IMR-90 (cell line): ENCODE data around the gene IGDCC3. TPM values are rescaled to one million over a fixed set of nuclear protein-coding genes. Genes with fewer than 3 reads are reported as not detected.

Source experiments
- ATAC-seq: fragments of 200-7000 bp; cut with Tn5 transposase; 2 replicates; pipeline ENCODE4 v1.9.1; 2020; ENCODE audit warnings: low read depth, mild to moderate bottlenecking, moderate library complexity
- BruUV-seq: library from RNA; stranded (reverse); fragments of 400-500 nt; replicated peaks from 2 replicates; lab custom pipeline; 2021; lab: Mats Ljungman, UMichigan
- CTCF ChIA-PET: fragments of 300-600 bp; formaldehyde crosslinking; extraction: SDS; loops from one replicate; lab custom pipeline; 2021; ENCODE audit warnings: antibody characterized with exemption; lab: Yijun Ruan, JAX
- POLR2A ChIA-PET: fragments of 300-600 bp; sonication (Branson Sonifier 250); formaldehyde crosslinking; loops from one replicate; lab custom pipeline; 2022; ENCODE audit warnings: antibody characterized with exemption; ENCODE audit not compliant: unreplicated experiment; lab: Charles Lee
- DNase-seq: peaks from one replicate; pipeline ENCODE4 v3.0.0; 2013
- H2AFZ ChIP-seq: replicated peaks from 2 replicates; pipeline ENCODE3; 2013; ENCODE audit warnings: low read length, mild to moderate bottlenecking; ENCODE audit not compliant: poor library complexity
- H2AK5ac ChIP-seq: 2 replicates; pipeline ENCODE4 v1.6.1; 2013; ENCODE audit warnings: low read depth, low read length, inconsistent platforms
- H2AK9ac ChIP-seq: replicated peaks from 2 replicates; pipeline ENCODE3; 2013; ENCODE audit warnings: mild to moderate bottlenecking, low read depth, low read length, moderate library complexity; ENCODE audit not compliant: poor library complexity
- H2BK120ac ChIP-seq: 2 replicates; pipeline ENCODE4 v1.6.1; 2013; ENCODE audit warnings: low read depth, low read length, inconsistent platforms
- H2BK15ac ChIP-seq: 3 replicates; pipeline ENCODE4 v1.6.1; 2013; ENCODE audit warnings: low read depth, low read length, inconsistent platforms
- H2BK20ac ChIP-seq: 2 replicates; pipeline ENCODE4 v1.6.1; 2013; ENCODE audit warnings: low read depth, mild to moderate bottlenecking, inconsistent platforms, low read length, moderate library complexity
- H2BK5ac ChIP-seq: 2 replicates; pipeline ENCODE4 v1.6.1; 2013; ENCODE audit warnings: mild to moderate bottlenecking, low read depth, low read length, inconsistent platforms; ENCODE audit not compliant: poor library complexity, severe bottlenecking
- H3K14ac ChIP-seq: replicated peaks from 2 replicates; pipeline ENCODE4 v1.6.1; 2013; ENCODE audit warnings: low read depth, low read length, inconsistent platforms
- H3K18ac ChIP-seq: 2 replicates; pipeline ENCODE4 v1.6.1; 2013; ENCODE audit warnings: low read depth, low read length, control low read depth
- H3K23ac ChIP-seq: 2 replicates; pipeline ENCODE4 v1.6.1; 2013; ENCODE audit warnings: low read depth, low read length, inconsistent platforms
- H3K27ac ChIP-seq: 2 replicates; pipeline ENCODE4 v1.5.1; 2013; ENCODE audit warnings: mild to moderate bottlenecking, control low read depth, low read length; ENCODE audit not compliant: insufficient read depth
- H3K27me3 ChIP-seq: 2 replicates; pipeline ENCODE4 v1.6.1; 2013; ENCODE audit warnings: low read length; ENCODE audit not compliant: control insufficient read depth, insufficient read depth
- H3K36me3 ChIP-seq: 2 replicates; pipeline ENCODE4 v1.6.1; 2013; ENCODE audit warnings: low read length, mixed read lengths; ENCODE audit not compliant: control insufficient read depth, insufficient read depth
- H3K4ac ChIP-seq: 2 replicates; pipeline ENCODE4 v1.6.1; 2013; ENCODE audit warnings: low read depth, low read length, inconsistent platforms
- H3K4me1 ChIP-seq: 2 replicates; pipeline ENCODE4 v1.6.1; 2013; ENCODE audit warnings: low read length, mixed read lengths; ENCODE audit not compliant: control insufficient read depth, insufficient read depth
- H3K4me2 ChIP-seq: 2 replicates; pipeline ENCODE4 v1.6.1; 2013; ENCODE audit warnings: low read depth, mild to moderate bottlenecking, control low read depth, low read length, moderate library complexity
- H3K4me3 ChIP-seq: 2 replicates; pipeline ENCODE4 v1.5.1; 2013; ENCODE audit warnings: low read depth, mild to moderate bottlenecking, control low read depth, low read length, moderate library complexity; ENCODE audit not compliant: insufficient read depth
- H3K56ac ChIP-seq: 2 replicates; pipeline ENCODE4 v1.6.1; 2013; ENCODE audit warnings: low read length, inconsistent platforms; ENCODE audit not compliant: insufficient read depth; ENCODE audit errors: extremely low read depth
- H3K79me1 ChIP-seq, 2 experiments: 2 replicates each; pipeline ENCODE4 v1.6.1; 2013; ENCODE audit warnings: low read length in 2 of 2, inconsistent platforms in 1 of 2, low read depth in 1 of 2
- H3K9ac ChIP-seq: 2 replicates; pipeline ENCODE4 v1.6.1; 2013; ENCODE audit warnings: low read depth, low read length, control low read depth
- H3K9me1 ChIP-seq: 2 replicates; pipeline ENCODE4 v1.6.1; 2013; ENCODE audit warnings: low read length, inconsistent platforms; ENCODE audit not compliant: insufficient read depth
- H3K9me3 ChIP-seq: 2 replicates; pipeline ENCODE4 v1.6.1; 2013; ENCODE audit warnings: low read length; ENCODE audit not compliant: control insufficient read depth, insufficient read depth
- H4K20me1 ChIP-seq: 2 replicates; pipeline ENCODE4 v1.6.1; 2013; ENCODE audit warnings: low read length, inconsistent platforms; ENCODE audit not compliant: insufficient read depth
- H4K5ac ChIP-seq: 2 replicates; pipeline ENCODE4 v1.6.1; 2013; ENCODE audit warnings: mild to moderate bottlenecking, low read depth, low read length, control low read depth
- H4K8ac ChIP-seq, 2 experiments: 2 replicates each; pipeline ENCODE4 v1.6.1; 2013; ENCODE audit warnings: low read depth in 2 of 2, low read length in 2 of 2, control low read depth in 1 of 2, inconsistent platforms in 1 of 2
- H4K91ac ChIP-seq: 2 replicates; pipeline ENCODE4 v1.6.1; 2013; ENCODE audit warnings: low read depth, low read length, inconsistent platforms; ENCODE audit not compliant: insufficient read depth
- CEBPB ChIP-seq: IDR thresholded peaks from 2 replicates; pipeline ENCODE4 v1.6.1; 2012; ENCODE audit warnings: low read depth, low read length, improper control_type of control experiment
- MAFK ChIP-seq: IDR thresholded peaks from 2 replicates; pipeline ENCODE4 v1.6.1; 2012; ENCODE audit warnings: low read depth, low read length, improper control_type of control experiment
- MAZ ChIP-seq: IDR thresholded peaks from 2 replicates; pipeline ENCODE4 v1.6.1; 2012; ENCODE audit warnings: low read depth, mild to moderate bottlenecking, low read length, improper control_type of control experiment, moderate library complexity, borderline replicate concordance
- NFE2L2 ChIP-seq: fragments of 150-350 bp; IDR thresholded peaks from 2 replicates; pipeline ENCODE4 v1.6.1; 2016; ENCODE audit warnings: low read depth, mild to moderate bottlenecking, low read length
- POLR2A ChIP-seq: IDR thresholded peaks from 2 replicates; pipeline ENCODE4 v1.6.1; 2012; ENCODE audit warnings: mild to moderate bottlenecking, low read depth, low read length
- RFX5 ChIP-seq: IDR thresholded peaks from 2 replicates; pipeline ENCODE4 v1.8.0; 2012; ENCODE audit warnings: low read depth, mild to moderate bottlenecking, low read length, moderate library complexity
- WGBS, 2 experiments: methylation state at CpG; one replicate each; pipeline versions ENCODE4 v1.1.5 to v1.1.7; 2013; ENCODE audit warnings: missing lambda C conversion rate in 2 of 2; ENCODE audit not compliant: insufficient read length in 1 of 2; ENCODE audit errors: extremely low coverage in 2 of 2; 5-methylcytosine and 5-hydroxymethylcytosine counted together
- dilution Hi-C: fragments of 300-500 bp; cut with HindIII; formaldehyde crosslinking; loops from one replicate; pipeline ENCODE4 v1.14.3; 2018; ENCODE audit warnings: low sequenced_read_pairs; ENCODE audit not compliant: unreplicated experiment
- in situ Hi-C: fragments of 300-500 bp; cut with MboI; formaldehyde crosslinking; loops from 3 replicates; pipeline ENCODE4 v1.14.3; 2019; ENCODE audit warnings: low sequenced_read_pairs, inconsistent platforms, mixed read lengths
- intact Hi-C: fragments of 100-400 bp; cut with micrococcal nuclease; formaldehyde crosslinking; loops from 2 replicates; pipeline ENCODE4 v1.10.0; 2022
- polyA plus RNA-seq, 3 experiments: library from polyadenylated mRNA; depleted of rRNA; stranded (reverse); fragments of >200 nt; gene quantifications; 2 replicates each; pipeline ENCODE4 v1.2.3, GENCODE V29; 2012; ENCODE audit warnings: low replicate concordance in 1 of 3
- total RNA-seq: library from RNA; depleted of rRNA; stranded (reverse); fragments of >200 nt; gene quantifications from 2 replicates; pipeline ENCODE4 v1.2.3, GENCODE V29; 2012
- TF ChIP-seq, protein P1 (sequence below): fragments of 150-350 bp; IDR thresholded peaks from 2 replicates; pipeline ENCODE4 v1.6.1; 2017; ENCODE audit warnings: mild to moderate bottlenecking, antibody characterized with exemption, low read length, low read depth
- TF ChIP-seq, protein P2 (sequence below): fragments of 150-350 bp; IDR thresholded peaks from 2 replicates; pipeline ENCODE4 v1.6.1; 2016; ENCODE audit warnings: low read depth, mild to moderate bottlenecking, low read length, moderate library complexity, borderline replicate concordance

The IGDCC3 gene
- total and polyA plus RNA-seq, 2 of the 4 experiments (the other 2 are of a cell fraction): 0.18 to 0.19 TPM

DNA sequence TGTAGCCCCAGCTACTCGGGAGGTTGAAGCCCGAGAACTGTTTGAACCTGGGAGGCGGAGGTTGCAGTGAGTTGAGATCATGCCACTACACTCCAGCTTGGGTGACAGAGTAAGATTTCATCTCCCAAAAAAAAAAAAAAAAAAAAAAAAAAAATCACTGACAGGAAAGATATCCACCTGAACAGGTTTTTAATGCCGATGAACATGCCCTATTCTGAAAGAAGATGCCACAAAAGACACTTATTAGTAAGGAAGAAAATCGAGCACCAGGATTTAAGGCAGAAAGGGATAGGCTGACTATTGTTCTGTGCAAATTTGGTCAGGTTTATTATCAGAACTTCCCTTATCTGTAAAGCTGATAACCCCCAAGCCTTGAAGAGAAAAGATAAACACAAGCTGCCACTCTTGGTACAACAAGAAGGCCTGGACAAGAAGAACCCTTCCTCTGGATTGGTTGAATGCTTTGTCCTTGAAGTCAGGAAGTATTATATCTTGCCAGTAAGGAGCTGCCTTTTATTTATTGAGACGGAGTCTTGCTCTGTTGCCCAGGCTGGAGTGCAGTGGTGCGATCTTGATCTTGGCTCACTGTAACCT lies 88.4 kb downstream of the IGDCC3 start:
- BruUV-seq: no TSS peak
- CTCF ChIA-PET: no interaction called here

More for the DNA sequence above, 88.4 kb downstream of the IGDCC3 start:
- H3K23ac ChIP-seq: no peak overlapping the region
- intact Hi-C loops (no loop called here), in situ Hi-C loops (no loop called here), dilution Hi-C loops (no loop called here)
- H3K9ac ChIP-seq: no peak overlapping the region
- H2BK15ac ChIP-seq: no peak overlapping the region
- H3K9me3 ChIP-seq: no peaks in the 10 kb centered on the region
- H2AK5ac ChIP-seq: no peak overlapping the region
- H3K4me1 ChIP-seq: peaks cover 11% of the 10 kb centered on the region
- no peak overlapping the region for H4K91ac ChIP-seq
- ATAC-seq (no peak), DNase-seq (no peak)
- H2BK20ac ChIP-seq: no peak overlapping the region
- H4K5ac ChIP-seq: no peak overlapping the region
- H3K18ac ChIP-seq: no peak overlapping the region
- H3K27me3 ChIP-seq: peaks cover 7% of the 10 kb centered on the region
- H4K8ac ChIP-seq: no peak overlapping the region
- TF ChIP-seq POLR2A (no peak), RFX5 (no peak), MAFK (no peak), CEBPB (no peak), NFE2L2 (no peak), MAZ (no peak)
- TF ChIP-seq, protein P1, sequence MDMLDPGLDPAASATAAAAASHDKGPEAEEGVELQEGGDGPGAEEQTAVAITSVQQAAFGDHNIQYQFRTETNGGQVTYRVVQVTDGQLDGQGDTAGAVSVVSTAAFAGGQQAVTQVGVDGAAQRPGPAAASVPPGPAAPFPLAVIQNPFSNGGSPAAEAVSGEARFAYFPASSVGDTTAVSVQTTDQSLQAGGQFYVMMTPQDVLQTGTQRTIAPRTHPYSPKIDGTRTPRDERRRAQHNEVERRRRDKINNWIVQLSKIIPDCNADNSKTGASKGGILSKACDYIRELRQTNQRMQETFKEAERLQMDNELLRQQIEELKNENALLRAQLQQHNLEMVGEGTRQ: no peak
- TF ChIP-seq, protein P2, sequence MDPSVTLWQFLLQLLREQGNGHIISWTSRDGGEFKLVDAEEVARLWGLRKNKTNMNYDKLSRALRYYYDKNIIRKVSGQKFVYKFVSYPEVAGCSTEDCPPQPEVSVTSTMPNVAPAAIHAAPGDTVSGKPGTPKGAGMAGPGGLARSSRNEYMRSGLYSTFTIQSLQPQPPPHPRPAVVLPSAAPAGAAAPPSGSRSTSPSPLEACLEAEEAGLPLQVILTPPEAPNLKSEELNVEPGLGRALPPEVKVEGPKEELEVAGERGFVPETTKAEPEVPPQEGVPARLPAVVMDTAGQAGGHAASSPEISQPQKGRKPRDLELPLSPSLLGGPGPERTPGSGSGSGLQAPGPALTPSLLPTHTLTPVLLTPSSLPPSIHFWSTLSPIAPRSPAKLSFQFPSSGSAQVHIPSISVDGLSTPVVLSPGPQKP: no peak
- H4K20me1 ChIP-seq: no peaks in the 10 kb centered on the region
- H3K36me3 ChIP-seq: no peaks in the 10 kb centered on the region
- WGBS, 2 experiments: no CpG with 5 or more reads among the region's 7 CpGs
- no peak overlapping the region for H3K4me3 ChIP-seq
- H2AK9ac ChIP-seq: no peak overlapping the region
- peaks cover 0 to 7% of the 10 kb centered on the region in 2 experiments; a peak in 3 of 4 replicates for H3K79me1 ChIP-seq
- POLR2A ChIA-PET: no interaction called here
- no peak overlapping the region for H2AFZ ChIP-seq
- H3K27ac ChIP-seq: no peak overlapping the region
- H3K4ac ChIP-seq: no peak overlapping the region
- H3K56ac ChIP-seq: no peak overlapping the region
- H3K14ac ChIP-seq: no peak overlapping the region
- H3K9me1 ChIP-seq: 0 out of 2 replicates have a peak, but pooled peaks cover 3% of the 10 kb centered on the region
- H2BK120ac ChIP-seq: no peak overlapping the region
- H2BK5ac ChIP-seq: no peak overlapping the region
- no peak overlapping the region for H3K4me2 ChIP-seq
